HL-60 (cell line): ENCODE results near the gene EEF1G.

Experiments used
- DNase-seq, 2 experiments: peaks; one replicate each; pipeline ENCODE4 v3.0.0-alpha.2; 2010 to 2020; ENCODE audit warnings: low read depth in 1 of 2, low spot score in 1 of 2
- H3K27ac ChIP-seq: fragments of 250-450 bp; sonication (Bioruptor Pico); replicated peaks from 2 replicates; pipeline ENCODE4 v1.5.1; 2020; ENCODE audit warnings: mild to moderate bottlenecking, moderate library complexity
- H3K27me3 ChIP-seq: fragments of 250-450 bp; sonication (Bioruptor Pico); 2 replicates; pipeline ENCODE4 v1.5.1; 2021; ENCODE audit warnings: mild to moderate bottlenecking, moderate library complexity; ENCODE audit not compliant: insufficient read depth, poor library complexity, severe bottlenecking
- H3K4me3 ChIP-seq: replicated peaks from 2 replicates; pipeline ENCODE4 v1.5.1; 2011; ENCODE audit warnings: mild to moderate bottlenecking, control low read depth, low read length; ENCODE audit not compliant: insufficient read depth
- CTCF ChIP-seq: IDR thresholded peaks from one replicate; pipeline ENCODE4 v1.5.1; 2011; ENCODE audit warnings: low read length, control low read depth, inconsistent platforms; ENCODE audit not compliant: insufficient read depth
- GABPA ChIP-seq: IDR thresholded peaks from 2 replicates; pipeline ENCODE4 v1.6.1; 2012; ENCODE audit warnings: low read depth
- POLR2AphosphoS5 ChIP-seq: IDR thresholded peaks from 2 replicates; pipeline ENCODE4 v1.6.1; 2012; ENCODE audit warnings: low read depth
- REST ChIP-seq: IDR thresholded peaks from 2 replicates; pipeline ENCODE4 v1.6.1; 2012; ENCODE audit warnings: low read depth; ENCODE audit not compliant: insufficient replicate concordance
- SPI1 ChIP-seq: IDR thresholded peaks from 2 replicates; pipeline ENCODE4 v1.6.1; 2012; ENCODE audit warnings: low read depth, mild to moderate bottlenecking, borderline replicate concordance

The EEF1G gene

GRCh38 chr11:62577046-62577714 is 3.5 kb upstream of the EEF1G start:
- Histone ChIP-seq H3K27me3 (no peaks in the 10 kb centered on the region), H3K27ac (no peak overlapping the region), H3K4me3 (no peak overlapping the region)
- no peak for TF ChIP-seq REST
- no peak for DNase-seq

- no peak for DNase-seq
- no peak overlapping the region for H3K4me3 ChIP-seq
- H3K27ac ChIP-seq = no peak overlapping the region
- no peak for TF ChIP-seq SPI1
- TF ChIP-seq GABPA = no peak
- no peak for TF ChIP-seq REST
- TF ChIP-seq POLR2AphosphoS5 = no peak
- no peak for TF ChIP-seq CTCF
- H3K27me3 ChIP-seq = no peaks in the 10 kb centered on the region
These were observed 2.1 kb upstream of the EEF1G start for GRCh38 chr11:62575837-62576236.

GRCh38 chr11:62575156-62575555 is 1.5 kb upstream of the EEF1G start:
- H3K4me3 ChIP-seq = peak overlapping the region; percentile 56
- no peak; the same call in 1 of the 2 replicates for TF ChIP-seq POLR2AphosphoS5
- no peak for TF ChIP-seq GABPA
- no peak for TF ChIP-seq CTCF
- no peak for TF ChIP-seq REST
- no peak for TF ChIP-seq SPI1
- H3K27ac ChIP-seq = peak overlapping the region; percentile 85
- peak in 1 of 2 experiments; percentile 46 for DNase-seq
- H3K27me3 ChIP-seq = no peaks in the 10 kb centered on the region
